AG09319 (cell line): ENCODE data around the gene PSD2.

Experiments used
- DNase-seq: peaks from one replicate; pipeline ENCODE4 v3.0.0-alpha.2; 2010; ENCODE audit warnings: low read depth; ENCODE audit errors: extremely low read depth
- CTCF ChIP-seq: IDR thresholded peaks from 2 replicates; pipeline ENCODE4 v1.5.1; 2011; ENCODE audit warnings: low read depth, mild to moderate bottlenecking, inconsistent platforms, low read length, moderate library complexity

Gene PSD2

GRCh38 chr5:139752506-139753473 lies 42.8 kb upstream of the PSD2 start:
- no peak for TF ChIP-seq CTCF
- no peak for DNase-seq

GRCh38 chr5:139755892-139756671 lies 39.5 kb upstream of the PSD2 start:
- TF ChIP-seq CTCF = no peak

GRCh38 chr5:139756971-139757370 lies 38.6 kb upstream of the PSD2 start:
- no peak for TF ChIP-seq CTCF
- no peak for DNase-seq

More at GRCh38 chr5:139755892-139756671, 39.5 kb upstream of the PSD2 start:
- no peak for DNase-seq

- no peak for DNase-seq
- TF ChIP-seq CTCF = no peak
These were observed 37.7 kb upstream of the PSD2 start for GRCh38 chr5:139757727-139758509.

GRCh38 chr5:139758510-139759075 lies 37.0 kb upstream of the PSD2 start:
- TF ChIP-seq CTCF = no peak
- no peak for DNase-seq

- no peak for TF ChIP-seq CTCF
- DNase-seq = no peak
These were observed 36.3 kb upstream of the PSD2 start for GRCh38 chr5:139759219-139759721.
